ENCODE results near the gene RASA3. TPM values are rescaled to one million over a fixed set of nuclear protein-coding genes. Genes with fewer than 3 reads are reported as not detected.

The RASA3 gene
- total RNA-seq, 1 donor from 2014 or later = 2.6 TPM

- Histone ChIP-seq H3K27me3 (ENCODE audit: control insufficient read depth, insufficient read depth, low read length) (no peaks in the 10 kb centered on the region), H3K4me3 (ENCODE audit: low read depth, low read length) (no peak overlapping the region), H3K36me3 (ENCODE audit: control insufficient read depth, insufficient read depth, low read length) (no peaks in the 10 kb centered on the region)
- TF ChIP-seq CTCF (IDR thresholded peaks at IDR 0.05; ENCODE audit: insufficient read depth, low read length, severe bottlenecking) = no peak
- peak; percentile 18 for DNase-seq (ENCODE audit: low read depth)
- FAIRE-seq = no peak
These were observed 41.3 kb upstream of the RASA3 start for GRCh38 chr13:114173745-114174144.

GRCh38 chr13:114173272-114173671, 40.8 kb upstream of the RASA3 start:
- Histone ChIP-seq H3K36me3 (ENCODE audit: control insufficient read depth, insufficient read depth, low read length) (no peaks in the 10 kb centered on the region), H3K27me3 (ENCODE audit: control insufficient read depth, insufficient read depth, low read length) (no peaks in the 10 kb centered on the region), H3K4me3 (ENCODE audit: low read depth, low read length) (no peak overlapping the region)
- FAIRE-seq (no peak), DNase-seq (ENCODE audit: low read depth) (no peak)
- TF ChIP-seq CTCF (IDR thresholded peaks at IDR 0.05; ENCODE audit: insufficient read depth, low read length, severe bottlenecking) = no peak

- DNase-seq (ENCODE audit: low read depth) (no peak), FAIRE-seq (no peak)
- no peak overlapping the region for H3K4me3 ChIP-seq (ENCODE audit: low read depth, low read length)
- H3K36me3 ChIP-seq (ENCODE audit: control insufficient read depth, insufficient read depth, low read length) = no peaks in the 10 kb centered on the region
- no peak for TF ChIP-seq CTCF (IDR thresholded peaks at IDR 0.05; ENCODE audit: insufficient read depth, low read length, severe bottlenecking)
- no peaks in the 10 kb centered on the region for H3K27me3 ChIP-seq (ENCODE audit: control insufficient read depth, insufficient read depth, low read length)
These were observed 35.5 kb upstream of the RASA3 start for GRCh38 chr13:114167885-114168284.

- H3K4me3 ChIP-seq (ENCODE audit: low read depth, low read length) = no peak overlapping the region
- H3K36me3 ChIP-seq (ENCODE audit: control insufficient read depth, insufficient read depth, low read length) = no peaks in the 10 kb centered on the region
- DNase-seq (ENCODE audit: low read depth) = no peak
- FAIRE-seq = peak; percentile 81
- no peak for TF ChIP-seq CTCF (IDR thresholded peaks at IDR 0.05; ENCODE audit: insufficient read depth, low read length, severe bottlenecking)
- no peaks in the 10 kb centered on the region for H3K27me3 ChIP-seq (ENCODE audit: control insufficient read depth, insufficient read depth, low read length)
These were observed 35.0 kb upstream of the RASA3 start for GRCh38 chr13:114167426-114167825.

- FAIRE-seq (no peak), DNase-seq (ENCODE audit: low read depth) (no peak)
- H3K4me3 ChIP-seq (ENCODE audit: low read depth, low read length) = no peak overlapping the region
- no peaks in the 10 kb centered on the region for H3K36me3 ChIP-seq (ENCODE audit: control insufficient read depth, insufficient read depth, low read length)
- TF ChIP-seq CTCF (IDR thresholded peaks at IDR 0.05; ENCODE audit: insufficient read depth, low read length, severe bottlenecking) = no peak
- no peaks in the 10 kb centered on the region for H3K27me3 ChIP-seq (ENCODE audit: control insufficient read depth, insufficient read depth, low read length)
These were observed 34.1 kb upstream of the RASA3 start for GRCh38 chr13:114166381-114167131.

Data from bronchial epithelial cell (primary cell).